H54 (cell line): ENCODE data around the gene PARP6.

ENCODE experiments used
- DNase-seq: peaks from one replicate; pipeline ENCODE4 v3.0.0; 2011; ENCODE audit warnings: low spot score, mixed read lengths; ENCODE audit not compliant: insufficient read length
- FAIRE-seq: peaks from 3 replicates; lab custom pipeline; 2011; peaks lifted over from hg19 to GRCh38; lab: Jason Lieb, UNC
- POLR2A ChIP-seq: IDR thresholded peaks from 2 replicates; pipeline ENCODE4 v1.6.1; 2011; ENCODE audit warnings: low read depth, mild to moderate bottlenecking, low read length

Gene PARP6

GRCh38 chr15:72231066-72231832 lies 41.1 kb downstream of the PARP6 start, which contains the start of gene PKM:
Gene PKM (minus strand): TSS chr15:72231190. CDS start chr15:72219097, 12,093 bp downstream.
- FAIRE-seq, result no peak
- peak; percentile 50 for DNase-seq
- TF ChIP-seq POLR2A, result peak; percentile 100

GRCh38 chr15:72230197-72231065 lies 41.9 kb downstream of the PARP6 start:
- no peak for DNase-seq
- peak; percentile 45; the same call in 1 of the 2 replicates for TF ChIP-seq POLR2A
- FAIRE-seq, result no peak

GRCh38 chr15:72229947-72230196 lies 42.5 kb downstream of the PARP6 start:
- FAIRE-seq, result no peak
- no peak for TF ChIP-seq POLR2A

GRCh38 chr15:72229076-72229946 lies 43.0 kb downstream of the PARP6 start:
- no peak for DNase-seq
- no peak for TF ChIP-seq POLR2A
- FAIRE-seq, result no peak

More at GRCh38 chr15:72229947-72230196, 42.5 kb downstream of the PARP6 start:
- DNase-seq, result no peak

GRCh38 chr15:72227720-72228119 lies 44.6 kb downstream of the PARP6 start:
- no peak for FAIRE-seq
- no peak for TF ChIP-seq POLR2A
- no peak for DNase-seq

GRCh38 chr15:72227192-72227586 lies 45.2 kb downstream of the PARP6 start:
- no peak for FAIRE-seq
- no peak; the same call in 1 of the 2 replicates for TF ChIP-seq POLR2A
- DNase-seq, result no peak

GRCh38 chr15:72223278-72223677 lies 49.1 kb downstream of the PARP6 start:
- no peak for TF ChIP-seq POLR2A
- DNase-seq, result no peak
- no peak for FAIRE-seq

- FAIRE-seq (peak; percentile 38), DNase-seq (no peak)
- 0 out of 2 replicates have a peak, but pooled peaks have one; percentile 28 for TF ChIP-seq POLR2A
Measured at GRCh38 chr15:72222393-72222792, 50.0 kb downstream of the PARP6 start.

- TF ChIP-seq POLR2A, result no peak
- DNase-seq (no peak), FAIRE-seq (no peak)
Measured at GRCh38 chr15:72220687-72221086, 51.7 kb downstream of the PARP6 start.

GRCh38 chr15:72217216-72217615 lies 55.1 kb downstream of the PARP6 start:
- TF ChIP-seq POLR2A, result no peak
- FAIRE-seq, result no peak
- DNase-seq, result no peak

GRCh38 chr15:72216079-72216478 lies 56.3 kb downstream of the PARP6 start:
- TF ChIP-seq POLR2A, result no peak
- FAIRE-seq (no peak), DNase-seq (no peak)

- DNase-seq, result no peak
- TF ChIP-seq POLR2A, result no peak
- no peak for FAIRE-seq
Measured at GRCh38 chr15:72207558-72208085, 64.7 kb downstream of the PARP6 start.

GRCh38 chr15:72206677-72207000 lies 65.7 kb downstream of the PARP6 start:
- no peak for TF ChIP-seq POLR2A
- DNase-seq (no peak), FAIRE-seq (no peak)
